ENCODE measurements around the gene KCNMA1.

Gene KCNMA1

DNA sequence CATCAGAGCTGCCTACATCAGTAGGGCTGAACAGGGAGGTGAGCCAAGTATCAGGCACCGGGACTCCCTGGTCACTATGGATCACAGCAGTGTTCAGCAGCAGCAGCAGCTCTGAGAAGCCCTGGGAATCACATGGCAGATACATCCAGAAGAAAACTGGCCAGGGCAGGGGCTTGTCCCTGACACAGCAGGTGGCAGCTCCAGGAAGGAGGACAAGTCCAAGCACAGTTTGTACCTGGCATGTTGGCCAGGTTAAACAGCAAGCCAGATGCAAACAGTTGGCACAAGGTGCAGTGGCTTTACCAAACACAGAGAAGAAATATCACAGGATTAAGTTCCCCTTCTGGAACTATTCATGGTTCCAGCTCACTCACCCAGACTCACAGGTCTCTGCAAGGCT lies 139.4 kb downstream of the KCNMA1 start:
- H3K27me3 Mint-ChIP-seq, result peaks cover 7% of the 10 kb centered on the region
- no peak overlapping the region for H3K4me3 Mint-ChIP-seq
- DNase-seq (no peak), ATAC-seq (no peak)
- peaks cover 24% of the 10 kb centered on the region for H3K4me1 Mint-ChIP-seq
- no peaks in the 10 kb centered on the region for H3K36me3 Mint-ChIP-seq (ENCODE audit: low read depth)
- no peaks in the 10 kb centered on the region for H3K9me3 Mint-ChIP-seq
- no peak overlapping the region for H3K27ac Mint-ChIP-seq

DNA sequence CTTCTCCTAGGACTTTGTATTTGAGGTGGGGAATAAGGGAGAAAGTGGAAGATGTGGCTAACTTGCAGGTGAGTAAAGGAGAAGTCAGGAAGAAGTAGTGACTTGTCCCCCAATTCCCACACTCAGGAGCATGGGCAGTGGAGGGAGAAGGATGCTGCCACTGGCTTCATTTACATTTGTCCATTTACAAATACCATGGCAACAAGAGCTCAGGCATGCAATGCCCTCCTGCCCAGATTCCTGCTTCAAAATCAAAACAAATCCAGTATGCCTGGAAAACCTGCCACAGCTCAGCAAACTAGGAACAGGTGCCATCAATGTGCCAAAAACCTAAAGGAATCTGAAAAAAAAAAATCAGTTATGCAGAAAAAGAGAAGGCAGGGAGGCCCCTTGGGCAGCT lies 139.9 kb downstream of the KCNMA1 start:
- Mint-ChIP-seq H3K27me3 (peaks cover 6% of the 10 kb centered on the region), H3K36me3 (ENCODE audit: low read depth) (no peaks in the 10 kb centered on the region), H3K4me1 (peaks cover 24% of the 10 kb centered on the region), H3K4me3 (no peak overlapping the region), H3K27ac (no peak overlapping the region), H3K9me3 (no peaks in the 10 kb centered on the region)
- ATAC-seq, result no peak
- DNase-seq, result no peak

DNA sequence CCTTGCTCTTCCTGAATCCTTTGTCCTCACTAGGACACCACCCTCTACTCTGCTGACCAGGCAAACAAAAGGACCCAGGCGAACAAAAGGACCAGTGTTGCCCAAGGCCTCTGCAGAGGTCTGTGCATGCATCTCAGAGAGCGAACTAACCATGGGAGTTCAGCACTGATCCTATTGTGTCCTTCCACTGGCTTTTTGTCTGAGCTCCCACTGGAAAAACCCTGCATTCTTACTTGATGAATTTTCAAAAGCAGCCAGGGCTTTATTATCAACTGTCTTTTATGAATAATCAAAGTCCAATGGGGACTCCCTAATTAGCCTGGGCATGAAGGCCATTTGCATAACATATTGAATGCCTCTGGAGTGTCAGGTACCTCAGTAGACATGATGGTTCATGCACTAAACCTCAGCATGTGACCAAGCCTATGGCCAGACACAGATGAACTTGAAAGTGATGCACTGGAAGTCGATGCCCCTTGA lies 140.6 kb downstream of the KCNMA1 start:
- no peaks in the 10 kb centered on the region for H3K9me3 Mint-ChIP-seq
- peaks cover 4% of the 10 kb centered on the region for H3K27me3 Mint-ChIP-seq
- ATAC-seq (no peak), DNase-seq (no peak)
- H3K27ac Mint-ChIP-seq, result no peak overlapping the region
- no peaks in the 10 kb centered on the region for H3K36me3 Mint-ChIP-seq (ENCODE audit: low read depth)
- H3K4me1 Mint-ChIP-seq, result peaks cover 17% of the 10 kb centered on the region
- H3K4me3 Mint-ChIP-seq, result no peak overlapping the region

DNA sequence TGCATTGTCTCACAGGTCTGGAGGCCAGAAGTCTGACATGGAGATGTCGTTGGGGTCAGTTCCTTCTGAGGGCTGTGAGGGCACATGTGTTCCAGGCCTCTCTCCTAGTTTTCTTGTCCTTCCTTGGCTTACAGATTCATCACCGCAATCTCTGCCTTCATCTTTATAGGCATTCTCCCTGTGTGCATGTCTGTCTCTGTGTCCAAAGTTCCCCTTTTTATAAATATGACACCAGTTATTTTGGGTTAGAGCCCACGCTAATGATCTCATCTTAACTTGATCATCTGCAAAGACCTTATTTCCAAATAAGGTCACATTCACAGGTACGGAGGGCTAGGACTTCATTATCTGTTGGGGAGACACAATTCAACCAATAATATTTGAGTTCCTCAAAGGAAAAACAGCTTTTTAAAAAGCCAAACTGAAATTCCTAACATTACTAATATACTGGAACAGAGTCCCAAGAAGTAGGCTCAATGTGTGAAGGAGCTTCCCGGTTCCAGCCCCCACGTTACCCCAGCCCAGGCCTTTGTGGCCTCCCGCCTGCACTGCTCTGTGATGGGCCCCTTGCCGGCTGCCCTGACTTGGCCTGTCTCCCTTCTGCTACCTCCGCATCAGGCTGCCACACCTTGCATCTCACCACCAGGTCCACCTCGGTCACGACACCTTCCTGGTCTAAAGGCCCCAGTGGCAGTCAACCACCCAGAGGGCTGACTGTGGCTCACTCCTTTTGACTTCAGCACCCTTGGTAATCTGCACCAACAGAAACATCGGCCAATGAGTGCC lies 142.7 kb downstream of the KCNMA1 start:
- peaks cover 4% of the 10 kb centered on the region for H3K27me3 Mint-ChIP-seq
- no peak overlapping the region for H3K27ac Mint-ChIP-seq
- no peak overlapping the region for H3K4me3 Mint-ChIP-seq
- no peaks in the 10 kb centered on the region for H3K9me3 Mint-ChIP-seq
- H3K4me1 Mint-ChIP-seq, result no peaks in the 10 kb centered on the region
- DNase-seq (no peak), ATAC-seq (no peak)
- no peaks in the 10 kb centered on the region for H3K36me3 Mint-ChIP-seq (ENCODE audit: low read depth)

DNA sequence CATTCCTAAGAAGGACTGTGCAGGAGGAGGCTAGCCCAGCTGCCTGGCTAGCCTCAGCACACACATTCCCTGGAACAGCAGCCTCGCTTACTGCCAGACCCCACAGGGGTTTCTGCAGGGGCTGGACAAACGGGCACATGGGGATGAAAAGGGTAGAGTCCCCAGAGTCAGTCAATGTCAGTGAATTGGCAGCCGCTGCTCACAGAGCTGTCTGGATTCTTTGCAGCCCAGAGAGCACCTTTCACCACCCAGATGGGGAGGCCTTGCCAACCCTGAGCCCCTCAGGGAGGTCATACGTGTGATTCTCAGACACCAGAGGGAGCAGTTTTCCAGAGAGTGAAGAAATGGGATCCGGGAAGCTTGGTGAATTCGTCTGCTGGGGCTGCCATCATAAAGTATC lies 143.3 kb downstream of the KCNMA1 start:
- ATAC-seq (no peak), DNase-seq (no peak)
- Mint-ChIP-seq H3K27ac (no peak overlapping the region), H3K4me3 (no peak overlapping the region), H3K27me3 (peaks cover 4% of the 10 kb centered on the region), H3K36me3 (ENCODE audit: low read depth) (no peaks in the 10 kb centered on the region), H3K4me1 (no peaks in the 10 kb centered on the region), H3K9me3 (no peaks in the 10 kb centered on the region)

DNA sequence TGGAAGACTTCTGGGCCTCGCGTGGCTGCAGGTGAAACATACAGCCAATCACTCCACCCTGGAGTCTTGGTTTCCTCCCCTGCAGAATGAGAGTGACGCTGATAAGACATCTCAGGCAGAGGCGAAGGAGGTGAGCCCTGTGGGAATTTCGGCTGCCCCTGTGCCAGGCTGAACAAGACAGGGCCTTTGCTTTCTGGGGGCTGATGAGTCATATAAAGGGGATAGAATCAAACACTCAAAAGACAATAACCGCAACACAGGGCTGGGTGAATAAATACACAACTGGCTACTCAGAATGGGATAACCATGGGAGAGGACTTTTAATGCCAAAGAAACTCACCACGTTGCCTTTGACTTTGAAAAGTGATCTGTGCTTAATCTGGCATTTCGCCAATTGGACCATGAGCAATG lies 143.8 kb downstream of the KCNMA1 start:
- no peak for ATAC-seq
- H3K4me3 Mint-ChIP-seq, result no peak overlapping the region
- peaks cover 4% of the 10 kb centered on the region for H3K27me3 Mint-ChIP-seq
- H3K4me1 Mint-ChIP-seq, result no peaks in the 10 kb centered on the region
- no peak for DNase-seq
- H3K36me3 Mint-ChIP-seq (ENCODE audit: low read depth), result no peaks in the 10 kb centered on the region
- H3K27ac Mint-ChIP-seq, result no peak overlapping the region
- H3K9me3 Mint-ChIP-seq, result no peaks in the 10 kb centered on the region

DNA sequence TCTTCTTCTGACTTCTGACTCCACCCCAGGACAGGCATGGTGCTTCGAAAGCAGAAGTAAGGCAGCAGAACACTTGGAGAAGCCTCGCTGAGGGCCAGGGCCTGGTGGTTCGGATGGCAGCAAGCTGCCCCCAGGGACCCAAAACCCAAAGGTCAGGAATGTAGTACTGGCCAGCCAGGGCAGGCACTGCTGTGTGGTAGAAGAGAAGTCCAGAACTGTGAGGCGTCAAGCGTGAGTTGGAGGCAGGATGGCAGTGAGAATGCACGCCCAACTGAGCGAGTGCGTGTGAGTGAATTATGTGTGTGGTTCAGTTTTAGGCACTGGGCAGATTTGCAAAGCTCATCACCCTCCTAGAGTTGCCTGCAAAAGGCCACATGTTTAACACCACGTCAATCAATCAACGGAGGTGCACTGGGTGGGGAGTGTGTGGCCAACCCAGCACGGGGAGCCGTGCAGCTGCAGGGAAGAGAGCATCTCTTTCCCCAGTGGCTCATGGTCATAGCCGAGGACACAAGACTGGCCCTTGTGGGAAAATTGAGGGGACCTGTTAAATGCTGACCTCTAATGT lies 144.3 kb downstream of the KCNMA1 start:
- Mint-ChIP-seq H3K9me3 (no peaks in the 10 kb centered on the region), H3K4me3 (no peak overlapping the region), H3K27me3 (peaks cover 4% of the 10 kb centered on the region), H3K27ac (no peak overlapping the region), H3K4me1 (no peaks in the 10 kb centered on the region), H3K36me3 (ENCODE audit: low read depth) (no peaks in the 10 kb centered on the region)
- no peak for ATAC-seq
- no peak for DNase-seq

DNA sequence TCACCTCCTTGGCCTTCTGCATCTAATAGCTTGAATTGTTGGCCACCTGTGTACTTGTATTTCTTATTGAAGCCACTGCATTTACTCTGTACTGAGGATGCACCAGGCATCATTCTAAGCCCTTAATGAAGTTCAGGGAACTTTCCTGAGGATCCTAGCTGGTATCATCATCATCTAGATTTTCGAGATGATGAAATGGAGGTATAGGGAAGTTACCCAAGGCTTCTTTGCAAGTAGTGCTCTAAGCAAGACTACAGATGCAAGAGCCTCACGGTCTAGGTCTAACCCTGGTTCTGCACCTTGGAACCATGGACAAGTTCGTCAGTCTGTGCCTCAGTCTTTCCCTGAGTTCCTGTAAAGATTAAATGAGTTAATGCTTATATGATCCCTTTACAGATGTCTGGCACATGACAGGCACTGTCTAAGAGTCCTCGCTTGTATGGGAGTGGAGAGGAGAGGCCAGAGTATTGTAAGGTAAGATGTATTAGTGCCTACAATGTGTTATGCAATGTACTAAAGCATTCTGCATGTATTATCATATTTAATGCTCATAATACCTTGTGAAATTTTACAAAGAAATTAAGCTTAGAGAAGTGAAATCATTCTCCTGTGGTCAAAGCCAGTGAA lies 145.1 kb downstream of the KCNMA1 start:
- no peaks in the 10 kb centered on the region for H3K4me1 Mint-ChIP-seq
- H3K36me3 Mint-ChIP-seq (ENCODE audit: low read depth), result no peaks in the 10 kb centered on the region
- ATAC-seq (no peak), DNase-seq (no peak)
- H3K4me3 Mint-ChIP-seq, result no peak overlapping the region
- H3K9me3 Mint-ChIP-seq, result no peaks in the 10 kb centered on the region
- no peak overlapping the region for H3K27ac Mint-ChIP-seq
- H3K27me3 Mint-ChIP-seq, result peaks cover 2% of the 10 kb centered on the region

DNA sequence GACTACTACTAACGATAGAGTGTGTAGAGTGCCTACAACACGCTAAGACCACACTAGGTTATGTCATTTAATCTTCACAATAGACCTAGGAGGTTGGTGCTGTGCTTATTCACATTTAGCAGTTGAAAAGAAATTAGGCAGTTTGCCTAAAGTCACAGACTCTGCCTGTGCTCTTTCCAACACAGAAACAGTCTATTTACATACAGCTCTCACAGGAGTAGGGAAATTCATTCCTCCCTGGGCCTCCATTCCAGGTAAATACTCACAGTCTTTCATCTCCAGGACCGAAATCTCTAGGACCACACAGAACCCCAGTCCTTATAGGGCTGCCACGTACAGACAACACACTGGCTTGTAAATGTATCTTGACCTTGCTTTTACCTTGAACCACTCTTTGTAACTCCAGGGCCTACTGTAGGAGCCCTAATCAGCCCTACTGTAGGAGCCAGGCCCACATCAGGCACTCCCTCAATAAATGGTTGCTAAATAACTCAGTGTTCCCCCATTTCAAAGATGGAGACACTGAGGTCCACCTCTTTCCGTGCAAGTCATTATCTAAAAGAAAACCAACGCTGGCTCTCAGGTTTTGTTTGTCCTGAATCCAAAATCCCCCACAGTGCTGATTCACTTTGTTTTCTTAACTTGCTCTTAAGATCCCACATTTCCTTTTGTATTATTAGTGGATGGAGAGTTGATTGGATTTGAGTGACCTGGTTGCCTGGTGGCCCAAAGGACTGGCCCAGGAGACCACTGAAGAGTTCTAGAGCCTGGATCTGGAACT lies 146.9 kb downstream of the KCNMA1 start:
- Mint-ChIP-seq H3K4me3 (no peak overlapping the region), H3K4me1 (no peaks in the 10 kb centered on the region), H3K27ac (no peak overlapping the region), H3K27me3 (peaks cover 2% of the 10 kb centered on the region), H3K36me3 (ENCODE audit: low read depth) (no peaks in the 10 kb centered on the region), H3K9me3 (no peaks in the 10 kb centered on the region)
- DNase-seq (no peak), ATAC-seq (no peak)

DNA sequence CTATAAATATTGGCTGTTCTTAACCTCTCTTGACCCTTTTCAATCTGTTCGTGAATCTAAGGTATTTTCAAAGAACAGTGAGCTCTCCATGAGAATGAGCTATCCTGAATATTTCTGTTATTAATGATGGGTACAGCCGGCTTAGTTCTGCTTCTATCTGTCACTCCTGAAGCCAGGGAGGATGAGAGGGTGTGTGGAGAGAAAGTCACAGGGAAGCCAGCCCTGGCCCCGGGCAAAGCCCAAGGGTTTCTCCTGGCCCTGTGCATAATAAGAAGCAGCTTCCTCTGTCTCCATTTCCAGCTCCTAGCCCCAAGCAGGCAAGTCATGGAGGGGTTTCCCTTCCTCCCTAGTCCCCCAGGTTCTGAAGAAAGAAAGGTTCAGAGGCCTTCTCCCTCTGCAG lies 151.1 kb downstream of the KCNMA1 start:
- ATAC-seq (no peak), DNase-seq (no peak)
- Mint-ChIP-seq H3K9me3 (no peaks in the 10 kb centered on the region), H3K27me3 (no peaks in the 10 kb centered on the region), H3K4me3 (no peak overlapping the region), H3K27ac (no peak overlapping the region), H3K36me3 (ENCODE audit: low read depth) (no peaks in the 10 kb centered on the region), H3K4me1 (no peaks in the 10 kb centered on the region)

DNA sequence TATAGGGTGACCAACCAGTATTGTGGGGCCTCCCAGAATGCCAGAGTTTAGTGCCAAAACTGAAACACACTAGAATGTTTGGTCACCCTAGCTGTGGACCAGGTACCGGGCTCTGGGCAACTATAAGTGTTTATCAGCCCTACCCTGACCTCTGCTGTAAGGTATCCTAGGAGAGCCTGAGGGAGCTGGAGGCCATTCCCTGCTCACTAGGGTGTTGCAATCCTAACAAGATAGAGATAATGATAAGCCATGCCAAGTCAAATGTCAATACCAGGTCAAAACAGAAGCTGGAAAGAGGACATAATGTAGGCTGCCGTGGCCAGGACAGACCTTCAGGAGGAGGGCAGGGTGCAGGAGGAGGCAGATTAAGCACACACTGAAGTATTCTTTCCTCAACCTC lies 151.8 kb downstream of the KCNMA1 start:
- no peak overlapping the region for H3K4me3 Mint-ChIP-seq
- H3K27me3 Mint-ChIP-seq, result no peaks in the 10 kb centered on the region
- H3K27ac Mint-ChIP-seq, result no peak overlapping the region
- no peaks in the 10 kb centered on the region for H3K9me3 Mint-ChIP-seq
- ATAC-seq (no peak), DNase-seq (no peak)
- H3K36me3 Mint-ChIP-seq (ENCODE audit: low read depth), result no peaks in the 10 kb centered on the region
- no peaks in the 10 kb centered on the region for H3K4me1 Mint-ChIP-seq

DNA sequence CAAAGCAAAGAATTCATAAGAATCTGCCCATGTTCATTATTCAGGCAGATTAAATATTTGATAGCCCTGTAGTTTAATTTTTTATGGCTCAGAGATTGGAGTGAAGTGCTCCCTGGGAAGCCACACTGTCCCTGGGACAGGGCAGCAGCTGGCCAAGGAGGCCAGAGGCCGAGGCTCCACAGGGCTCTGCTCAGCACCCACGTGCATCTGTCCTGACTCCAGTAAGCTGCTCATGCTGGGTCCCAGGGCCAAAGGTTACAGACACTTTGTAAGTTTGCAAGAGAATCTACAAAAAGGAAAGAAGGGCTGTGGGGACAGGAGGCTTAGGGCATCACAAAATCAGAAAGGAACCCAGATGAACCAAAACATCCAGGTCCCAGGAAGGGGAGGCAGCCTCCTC lies 155.5 kb downstream of the KCNMA1 start:
- Mint-ChIP-seq H3K27me3 (no peaks in the 10 kb centered on the region), H3K4me3 (no peak overlapping the region), H3K27ac (no peak overlapping the region), H3K36me3 (ENCODE audit: low read depth) (no peaks in the 10 kb centered on the region), H3K4me1 (no peaks in the 10 kb centered on the region), H3K9me3 (no peaks in the 10 kb centered on the region)
- ATAC-seq (no peak), DNase-seq (no peak)

DNA sequence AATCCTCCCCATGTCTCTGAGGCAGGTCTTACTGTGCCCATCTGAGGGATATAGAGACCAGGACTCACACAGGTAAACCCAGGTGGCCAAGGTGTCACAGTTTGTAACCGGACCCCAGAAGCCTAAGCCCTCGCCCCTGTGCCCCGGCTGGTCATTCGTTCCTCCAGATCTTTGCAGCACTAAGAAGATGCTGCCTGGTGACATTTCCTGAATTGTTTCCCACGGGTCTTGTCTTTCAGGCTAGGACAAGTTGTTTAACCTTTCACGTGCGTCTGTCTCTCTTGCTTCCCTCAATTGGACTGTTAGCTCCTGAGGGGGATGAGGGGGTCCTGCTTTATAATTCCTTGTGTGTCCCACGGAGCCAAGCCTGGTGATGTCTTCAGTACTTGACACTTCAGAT lies 158.0 kb downstream of the KCNMA1 start:
- Mint-ChIP-seq H3K9me3 (no peaks in the 10 kb centered on the region), H3K4me3 (no peak overlapping the region), H3K27me3 (peaks cover 3% of the 10 kb centered on the region), H3K36me3 (ENCODE audit: low read depth) (no peaks in the 10 kb centered on the region), H3K27ac (no peak overlapping the region), H3K4me1 (no peaks in the 10 kb centered on the region)
- DNase-seq (no peak), ATAC-seq (no peak)

DNA sequence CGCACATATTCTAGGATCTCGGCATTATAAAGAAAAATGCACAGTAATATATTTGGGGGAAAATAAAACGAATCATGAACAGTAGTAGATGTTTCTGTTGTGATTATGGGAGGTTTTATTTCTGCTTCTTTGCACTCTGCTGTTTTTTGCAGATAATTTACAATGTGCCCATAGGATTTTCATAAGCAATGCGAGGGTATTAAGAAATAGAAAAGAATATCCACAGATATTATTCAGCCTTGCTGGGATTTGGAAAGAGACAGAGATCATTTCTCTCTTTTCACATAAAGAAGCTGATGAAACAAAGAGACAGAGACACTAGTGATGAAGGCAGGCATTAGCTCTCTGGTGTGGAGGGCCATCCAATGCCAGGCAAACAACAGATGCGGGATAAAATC lies 158.6 kb downstream of the KCNMA1 start:
- ATAC-seq, result no peak
- Mint-ChIP-seq H3K9me3 (no peaks in the 10 kb centered on the region), H3K4me1 (no peaks in the 10 kb centered on the region), H3K27ac (no peak overlapping the region), H3K4me3 (no peak overlapping the region), H3K36me3 (ENCODE audit: low read depth) (no peaks in the 10 kb centered on the region), H3K27me3 (peaks cover 3% of the 10 kb centered on the region)
- DNase-seq, result no peak
